ENCODE data around the gene LENG1. TPM values are rescaled to one million over a fixed set of nuclear protein-coding genes. Genes with fewer than 3 reads are reported as not detected.
"Not testable (repeated sequence)": the region's sequence is repeated elsewhere in the genome, so short reads cannot be mapped to it uniquely, and the experiment has no call there.

LENG1 gene
- total and polyA plus RNA-seq, 9 donors = 5.2 to 14.0 (median 8.5) TPM

DNA sequence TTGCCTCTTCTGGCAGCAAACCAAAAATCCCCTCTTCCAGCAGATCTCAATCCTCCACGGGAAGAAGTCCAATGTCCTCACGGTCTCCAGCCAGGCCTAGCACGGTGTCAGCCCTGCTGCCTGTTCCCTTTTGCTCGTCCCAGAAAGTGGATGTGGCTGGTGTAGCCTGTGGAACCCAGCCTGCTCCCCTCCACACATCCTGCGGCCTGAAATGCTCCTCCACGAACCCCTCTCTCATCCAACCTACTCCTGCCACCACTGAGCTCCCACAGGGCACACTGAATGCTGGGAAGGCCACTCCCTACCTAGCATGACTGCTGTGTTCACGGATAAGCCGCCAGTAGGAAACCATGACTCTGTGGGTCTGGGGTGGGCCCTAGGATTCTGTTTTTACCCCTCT, 26.8 kb upstream of the LENG1 start:
- DNase-seq = no peak
- Histone ChIP-seq H3K36me3 (no peaks in the 10 kb centered on the region), H3K27ac (no peak overlapping the region), H3K4me1 (ENCODE audit: insufficient read depth) (no peaks in the 10 kb centered on the region), H3K4me3 (no peak overlapping the region), H3K27me3 (no peaks in the 10 kb centered on the region), H3K9me3 (no peaks in the 10 kb centered on the region)
- 80 to 85% (median 83%) methylated on average over 8 of the region's 8 CpGs for WGBS, 3 donors
- TF ChIP-seq, protein P1, sequence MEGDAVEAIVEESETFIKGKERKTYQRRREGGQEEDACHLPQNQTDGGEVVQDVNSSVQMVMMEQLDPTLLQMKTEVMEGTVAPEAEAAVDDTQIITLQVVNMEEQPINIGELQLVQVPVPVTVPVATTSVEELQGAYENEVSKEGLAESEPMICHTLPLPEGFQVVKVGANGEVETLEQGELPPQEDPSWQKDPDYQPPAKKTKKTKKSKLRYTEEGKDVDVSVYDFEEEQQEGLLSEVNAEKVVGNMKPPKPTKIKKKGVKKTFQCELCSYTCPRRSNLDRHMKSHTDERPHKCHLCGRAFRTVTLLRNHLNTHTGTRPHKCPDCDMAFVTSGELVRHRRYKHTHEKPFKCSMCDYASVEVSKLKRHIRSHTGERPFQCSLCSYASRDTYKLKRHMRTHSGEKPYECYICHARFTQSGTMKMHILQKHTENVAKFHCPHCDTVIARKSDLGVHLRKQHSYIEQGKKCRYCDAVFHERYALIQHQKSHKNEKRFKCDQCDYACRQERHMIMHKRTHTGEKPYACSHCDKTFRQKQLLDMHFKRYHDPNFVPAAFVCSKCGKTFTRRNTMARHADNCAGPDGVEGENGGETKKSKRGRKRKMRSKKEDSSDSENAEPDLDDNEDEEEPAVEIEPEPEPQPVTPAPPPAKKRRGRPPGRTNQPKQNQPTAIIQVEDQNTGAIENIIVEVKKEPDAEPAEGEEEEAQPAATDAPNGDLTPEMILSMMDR (IDR thresholded peaks at IDR 0.05) = no peak
- TF ChIP-seq POLR2A (IDR thresholded peaks at IDR 0.05) (no peak), EP300 (IDR thresholded peaks at IDR 0.05) (no peak)
- intact Hi-C loops (cut with DNase I) = no loop called here

DNA sequence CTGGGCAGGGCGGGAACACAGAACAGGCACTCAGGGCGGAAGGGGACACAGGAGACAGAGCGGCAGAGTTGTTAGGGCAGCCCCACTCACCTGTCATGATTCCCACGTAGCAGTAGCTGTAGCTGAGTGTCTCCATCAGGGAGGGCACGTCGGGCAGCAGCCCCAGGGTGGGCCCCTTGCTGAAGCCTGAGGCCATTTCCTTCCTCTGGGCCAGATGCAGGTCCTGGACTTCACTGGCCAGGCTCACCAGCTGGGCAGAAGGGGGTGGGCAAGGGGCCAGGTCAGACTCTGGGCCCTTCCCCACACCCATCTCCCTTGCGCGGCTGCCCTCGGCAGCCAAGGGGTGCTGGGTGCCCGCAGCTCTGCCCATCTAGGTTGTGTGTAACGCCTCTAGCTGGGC, 23.9 kb upstream of the LENG1 start:
- no peaks in the 10 kb centered on the region for H3K4me1 ChIP-seq (ENCODE audit: insufficient read depth)
- no peaks in the 10 kb centered on the region for H3K36me3 ChIP-seq
- intact Hi-C loops (cut with DNase I) = no loop called here
- H3K4me3 ChIP-seq = no peak overlapping the region
- WGBS, 3 donors = 89 to 95% (median 89%) methylated on average over 11 of the region's 11 CpGs
- no peaks in the 10 kb centered on the region for H3K9me3 ChIP-seq
- TF ChIP-seq, protein P1 (IDR thresholded peaks at IDR 0.05) = no peak
- TF ChIP-seq POLR2A (IDR thresholded peaks at IDR 0.05) = no peak
- TF ChIP-seq EP300 (IDR thresholded peaks at IDR 0.05) = no peak
- no peak overlapping the region for H3K27ac ChIP-seq
- no peak for DNase-seq
- no peaks in the 10 kb centered on the region for H3K27me3 ChIP-seq

DNA sequence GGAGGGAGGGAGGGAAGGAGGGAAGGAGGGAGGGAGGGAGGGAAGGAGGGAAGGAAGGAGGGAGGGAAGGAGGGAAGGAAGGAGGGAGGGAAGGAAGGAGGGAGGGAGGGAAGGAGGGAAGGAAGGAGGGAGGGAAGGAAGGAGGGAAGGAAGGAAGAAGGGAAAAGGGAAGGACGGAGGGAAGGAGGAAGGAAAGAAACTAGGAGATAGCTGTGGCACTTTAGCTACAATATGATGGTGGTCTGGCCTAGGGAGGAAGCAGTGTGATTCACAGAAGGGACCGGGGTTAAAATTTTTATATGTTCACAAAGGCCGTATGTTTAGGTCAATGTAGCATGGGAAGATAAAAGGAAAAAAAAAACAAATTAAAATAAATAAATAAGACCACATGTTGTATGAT, 22.4 kb upstream of the LENG1 start:
- H3K4me3 ChIP-seq; intact Hi-C loops (cut with DNase I); H3K9me3 ChIP-seq; H3K27me3 ChIP-seq; DNase-seq; H3K27ac ChIP-seq; H3K36me3 ChIP-seq; H3K4me1 ChIP-seq (ENCODE audit: insufficient read depth): not testable (repeated sequence)
- WGBS, 3 donors = 87 to 93% (median 91%) methylated on average over 3 of the region's 3 CpGs

DNA sequence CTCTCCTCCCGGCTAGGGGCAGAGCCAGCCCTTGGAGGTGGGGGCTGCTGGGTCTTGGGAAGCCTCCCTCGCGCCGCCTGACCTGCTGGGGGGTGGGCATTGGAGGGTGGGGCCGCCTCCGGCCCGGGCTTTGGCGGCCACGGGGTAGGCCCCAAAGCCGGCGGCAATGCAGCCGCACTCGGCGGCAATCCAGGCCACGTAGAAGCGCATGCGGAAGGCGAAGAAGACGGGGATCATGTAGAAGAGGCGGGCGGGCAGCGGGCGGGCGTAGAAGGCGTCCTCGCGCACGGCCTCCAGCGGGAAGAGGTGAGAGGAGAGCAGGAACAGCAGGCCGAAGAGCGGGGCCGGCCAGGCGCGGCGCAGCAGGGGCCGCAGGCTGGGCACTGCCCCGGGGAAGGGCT, 21.2 kb upstream of the LENG1 start:
- Histone ChIP-seq H3K9me3 (no peaks in the 10 kb centered on the region), H3K36me3 (no peaks in the 10 kb centered on the region), H3K4me3 (no peak overlapping the region), H3K27ac (no peak overlapping the region), H3K27me3 (no peaks in the 10 kb centered on the region), H3K4me1 (ENCODE audit: insufficient read depth) (no peaks in the 10 kb centered on the region)
- intact Hi-C loops (cut with DNase I) = no loop called here
- no peak for TF ChIP-seq POLR2A (IDR thresholded peaks at IDR 0.05)
- TF ChIP-seq, protein P1 (IDR thresholded peaks at IDR 0.05) = no peak
- TF ChIP-seq EP300 (IDR thresholded peaks at IDR 0.05) = no peak
- DNase-seq = no peak
- 91 to 94% (median 91%) methylated on average over 37 of the region's 37 CpGs for WGBS, 3 donors

DNA sequence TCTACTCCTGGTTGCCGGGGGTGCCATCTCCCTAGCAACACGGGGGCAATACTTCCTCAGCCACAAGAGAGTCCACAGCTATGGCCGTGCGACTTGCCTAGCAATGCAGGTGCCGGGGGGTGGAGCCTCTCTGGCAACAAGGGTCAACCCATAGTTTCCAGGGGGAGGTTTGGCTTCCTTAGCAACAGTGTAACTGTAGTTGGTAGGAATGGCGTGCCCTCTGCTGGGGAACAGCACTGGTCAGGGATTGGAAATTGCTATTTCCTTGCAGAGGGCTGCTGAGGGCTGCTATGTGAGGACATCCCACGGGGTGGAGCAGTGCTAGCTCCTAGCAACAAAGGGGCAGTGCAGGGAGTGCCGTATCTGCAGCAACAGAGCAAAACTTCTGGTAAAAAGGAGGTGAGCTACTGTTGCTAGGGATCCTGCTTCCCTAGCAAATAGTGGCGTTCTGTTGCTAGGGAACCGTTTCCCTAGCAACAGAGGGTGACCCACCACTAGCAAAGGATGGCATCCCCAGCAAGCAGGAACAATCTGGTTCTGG, 20.5 kb upstream of the LENG1 start:
- Histone ChIP-seq H3K27me3 (no peaks in the 10 kb centered on the region), H3K27ac (no peak overlapping the region), H3K4me3 (no peak overlapping the region), H3K4me1 (ENCODE audit: insufficient read depth) (no peaks in the 10 kb centered on the region), H3K36me3 (no peaks in the 10 kb centered on the region), H3K9me3 (no peaks in the 10 kb centered on the region)
- no peak for DNase-seq
- WGBS, 3 donors = 60 to 61% (median 60%) methylated on average over 10 of the region's 10 CpGs
- no peak for TF ChIP-seq POLR2A (IDR thresholded peaks at IDR 0.05)
- no peak for TF ChIP-seq EP300 (IDR thresholded peaks at IDR 0.05)
- TF ChIP-seq, protein P1 (IDR thresholded peaks at IDR 0.05) = no peak
- intact Hi-C loops (cut with DNase I) = loop anchor here in 1 of 4 donors (10.0 kb wide), 1 partner anchor 55 kb away; no protein-coding TSS in a partner anchor
